GM19395 (cell line): ENCODE measurements around the gene BOK.

Experiments
- ATAC-seq: cut with Tn5 transposase; IDR thresholded peaks from one replicate; pipeline ENCODE4 v1.9.1; 2021; ENCODE audit warnings: mild to moderate bottlenecking, moderate library complexity; ENCODE audit not compliant: unreplicated experiment

Gene BOK

DNA sequence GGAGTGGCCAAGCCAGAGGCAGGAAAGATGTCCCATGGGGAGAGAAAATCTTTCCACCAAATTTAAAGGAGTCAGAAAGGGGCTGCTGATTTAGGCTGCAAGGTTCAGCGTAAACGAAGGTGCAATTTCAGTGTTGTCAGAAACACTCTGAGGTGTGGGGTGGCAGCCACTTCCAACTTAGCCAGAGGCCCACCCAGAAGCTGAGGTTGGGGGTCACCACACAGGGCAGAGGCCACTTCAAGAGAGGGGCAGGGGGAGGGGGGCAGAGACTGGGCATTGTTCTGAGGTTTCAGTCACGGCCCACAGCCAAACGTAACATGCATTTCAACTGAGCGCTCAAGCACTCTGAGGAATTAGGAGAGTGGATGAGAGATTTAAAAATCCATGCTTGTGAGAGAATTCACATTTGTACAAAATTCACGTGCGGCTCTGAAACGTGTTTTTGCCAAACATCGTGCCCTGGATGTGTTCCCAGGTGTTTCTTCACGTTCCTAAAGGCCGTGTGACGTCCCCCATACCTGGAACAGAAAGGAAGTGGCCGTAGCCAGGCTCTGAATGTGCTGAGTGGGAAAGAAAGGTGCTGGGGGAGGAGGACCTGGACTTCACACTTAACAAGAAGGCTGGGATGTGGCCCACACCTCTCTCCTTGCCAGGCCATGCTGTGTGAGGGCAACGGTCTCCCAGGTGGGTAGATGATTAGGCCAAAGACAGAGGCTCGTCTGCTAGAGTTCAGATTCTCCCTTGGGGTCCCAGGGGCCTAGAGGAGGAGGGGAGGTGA is 19.5 kb upstream of the BOK start:
- ATAC-seq, result no peak

DNA sequence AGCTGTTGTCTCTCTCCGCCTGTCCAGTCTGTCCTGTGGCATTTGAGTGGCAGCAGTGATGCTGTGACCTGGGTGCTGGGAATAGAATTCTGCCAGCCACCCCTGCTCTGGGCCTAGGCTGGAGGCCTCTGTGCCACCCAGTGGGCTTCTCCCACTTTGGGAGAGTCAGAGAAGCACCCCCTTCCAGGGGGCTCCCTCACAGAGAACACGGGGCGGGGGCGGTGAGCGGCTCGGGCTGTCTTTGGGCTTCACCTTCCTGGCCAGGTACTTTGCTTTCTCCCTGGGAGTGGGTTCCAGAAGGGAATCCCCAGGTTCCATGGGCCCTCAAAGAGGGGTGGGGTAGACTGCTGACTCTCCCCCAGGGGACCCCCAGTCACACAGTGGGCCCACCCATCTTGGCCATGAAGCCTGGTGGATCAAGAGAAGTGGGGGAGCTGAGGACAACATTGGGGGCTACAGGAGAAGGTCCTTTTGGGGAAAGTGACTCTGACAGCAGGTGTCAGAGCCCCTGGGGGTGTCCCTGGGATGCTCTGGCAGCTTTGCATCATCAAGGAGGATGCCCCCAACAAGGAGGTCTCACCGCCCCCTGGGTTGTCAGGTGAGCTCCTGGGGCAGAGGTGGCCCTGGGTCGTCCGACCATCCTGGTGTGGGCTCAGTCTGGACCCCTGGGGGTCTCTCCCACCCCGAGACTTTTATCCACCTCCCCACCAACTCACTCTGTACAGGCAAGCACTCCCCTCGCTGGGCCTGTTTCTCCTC is 18.8 kb upstream of the BOK start:
- no peak for ATAC-seq

DNA sequence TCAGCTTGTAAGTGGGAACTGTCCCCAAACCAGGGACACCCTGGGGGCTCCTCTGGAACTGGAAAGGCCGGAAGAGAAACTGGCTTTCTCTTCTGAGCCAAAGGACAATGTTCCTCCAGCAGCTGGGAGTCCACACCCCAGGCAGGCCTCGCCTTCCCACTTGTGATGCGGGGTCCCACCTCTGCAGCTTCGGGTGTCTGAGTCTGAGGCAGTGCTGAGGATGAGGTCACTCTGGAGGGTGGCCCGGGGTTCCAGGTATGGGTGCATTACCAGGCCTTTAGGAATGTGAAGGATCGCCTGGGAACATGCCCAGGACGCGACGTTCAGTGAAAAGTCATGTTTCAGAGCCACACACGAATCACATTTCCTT is 18.2 kb upstream of the BOK start:
- ATAC-seq, result no peak

DNA sequence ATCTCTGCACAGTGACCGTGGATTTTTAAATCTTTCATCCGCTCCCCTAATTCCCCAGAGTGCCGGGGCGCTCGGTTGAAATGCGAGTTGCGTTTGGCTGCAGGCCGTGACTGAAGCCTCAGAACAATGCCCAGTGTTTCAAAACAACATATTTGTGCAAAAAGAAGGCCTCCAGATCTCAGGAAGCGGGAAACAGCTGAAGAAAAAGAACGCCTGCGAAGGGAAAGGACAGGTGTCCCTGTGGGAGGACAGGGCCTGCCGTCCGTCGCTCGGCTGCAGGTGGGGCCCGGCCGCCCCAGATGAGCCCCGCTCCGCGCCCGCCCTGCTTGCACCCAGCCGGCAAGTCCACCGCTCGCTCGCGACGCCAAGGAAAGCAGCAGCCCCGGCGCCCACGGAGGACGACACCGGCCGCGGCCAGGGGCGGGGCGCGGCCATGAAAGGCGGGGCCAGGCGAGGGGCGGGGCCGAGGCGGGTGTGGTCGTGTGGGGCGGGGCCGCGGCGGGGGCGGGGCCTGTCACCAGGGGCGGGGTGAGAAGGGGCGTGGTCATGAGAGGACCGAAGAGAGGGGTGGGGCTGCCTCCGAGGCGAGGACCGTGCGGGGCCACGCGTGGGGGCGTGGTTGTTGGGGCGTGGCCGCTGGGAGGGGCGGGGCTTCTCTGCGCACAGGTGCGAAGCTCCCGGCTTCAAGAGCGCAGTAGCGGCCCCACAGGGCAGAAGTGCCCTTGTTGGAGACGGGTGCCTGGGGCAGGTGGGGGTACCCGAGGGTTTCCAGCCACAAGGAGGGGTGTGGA is 17.6 kb upstream of the BOK start:
- ATAC-seq, result no peak

DNA sequence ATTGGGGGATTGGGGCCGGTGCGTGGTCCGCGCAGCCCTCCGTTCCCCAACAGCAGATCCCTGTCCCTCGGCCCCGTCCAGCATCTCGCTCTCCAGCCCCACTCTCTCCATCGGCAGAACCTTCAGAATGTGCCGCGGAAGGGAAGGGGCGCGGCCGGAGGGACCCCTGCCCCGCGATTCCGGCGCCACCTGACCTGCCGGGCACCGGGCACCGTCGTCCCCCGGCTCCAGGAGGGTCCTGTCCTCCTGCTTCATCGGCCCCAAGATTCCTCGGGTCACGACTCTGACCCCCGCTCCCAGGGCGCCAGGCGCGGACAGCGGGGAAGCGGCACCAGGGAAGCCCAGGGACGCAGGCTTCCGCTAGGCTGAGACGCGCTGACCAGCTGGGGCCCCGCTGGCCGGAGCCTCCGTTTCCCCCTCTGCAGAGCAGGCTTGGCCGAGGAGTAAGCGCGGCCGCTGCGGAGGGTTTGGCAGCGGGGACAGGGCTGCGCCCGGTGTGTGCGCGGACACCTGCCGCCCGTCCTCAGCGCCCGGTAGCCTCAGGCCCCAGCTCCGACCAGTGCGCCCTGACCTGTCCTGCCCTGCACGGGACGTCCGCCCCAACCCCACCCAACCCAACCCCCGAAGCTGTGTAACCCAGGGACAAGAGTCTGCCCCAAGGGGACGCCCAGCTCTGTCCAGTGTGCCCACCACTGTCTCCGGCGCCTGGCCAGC is 16.8 kb upstream of the BOK start:
- no peak for ATAC-seq

DNA sequence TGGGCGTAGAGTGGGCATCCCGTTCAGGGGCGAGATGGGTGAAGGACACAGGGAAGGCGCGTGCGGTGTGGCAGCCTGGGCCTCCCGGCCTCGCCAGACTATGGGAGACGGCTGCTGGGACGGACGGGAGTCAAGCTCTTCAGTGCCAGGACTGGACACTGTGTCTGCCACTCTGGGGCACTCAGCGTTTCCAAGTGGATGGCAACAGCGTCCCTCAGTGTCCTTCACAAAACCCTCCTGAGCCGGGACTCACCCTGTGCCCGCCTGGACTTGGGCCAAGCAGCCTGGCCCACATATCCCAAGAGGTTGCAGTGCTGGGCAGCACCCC is 16.3 kb upstream of the BOK start:
- ATAC-seq, result no peak

DNA sequence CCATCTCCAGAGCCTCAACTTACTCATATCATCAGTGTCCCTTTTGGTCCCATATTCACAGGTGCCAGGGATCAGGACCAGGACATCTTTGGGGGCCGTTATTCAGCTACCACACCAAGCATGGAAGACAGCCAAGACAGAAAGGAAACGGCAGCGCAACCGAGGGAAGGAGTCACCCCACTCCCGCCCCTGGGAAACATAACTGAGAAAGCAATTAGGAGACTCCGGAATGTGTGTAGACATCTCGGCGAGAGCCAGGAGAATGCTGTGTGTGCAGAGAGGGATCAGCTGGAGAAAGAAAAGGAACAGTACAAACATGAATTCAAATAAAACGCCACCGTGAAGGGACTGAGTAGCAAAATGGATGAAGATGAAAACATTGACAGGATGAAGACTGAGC is 13.4 kb upstream of the BOK start:
- ATAC-seq, result no peak

DNA sequence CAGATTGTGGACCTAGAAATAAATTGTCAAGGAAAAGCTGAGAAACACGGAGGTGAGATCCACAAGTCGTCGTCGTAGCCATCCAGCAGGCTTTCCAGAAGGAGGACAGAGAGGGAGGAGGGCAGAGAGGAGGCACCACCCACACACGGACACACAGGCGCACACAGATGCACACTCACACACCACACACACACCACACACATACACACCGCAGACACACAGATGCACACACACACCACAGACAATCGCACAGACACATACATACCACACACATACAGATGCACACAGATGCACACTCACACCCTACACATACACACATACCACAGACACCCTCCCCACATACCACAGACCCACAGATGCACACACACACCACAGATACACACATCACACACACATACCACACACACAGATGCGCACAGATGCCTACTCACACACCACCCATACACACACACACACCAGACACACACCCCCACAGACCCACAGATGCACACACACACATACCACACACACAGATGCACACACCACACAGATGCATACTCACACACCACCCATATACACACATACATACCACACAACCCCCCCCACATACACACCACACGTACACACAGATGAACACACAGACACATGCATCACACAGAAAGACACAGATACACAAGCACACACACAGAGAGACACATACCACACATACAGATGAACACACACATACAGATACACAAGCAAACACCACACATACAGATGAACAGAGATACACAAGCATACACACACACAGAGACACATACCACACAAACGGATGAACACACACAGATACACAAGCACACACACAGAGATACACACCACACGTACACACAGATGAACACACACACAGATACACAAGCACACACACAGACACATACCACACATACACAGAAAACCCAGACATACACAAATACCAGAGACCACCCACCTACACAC is 12.7 kb upstream of the BOK start:
- ATAC-seq, result no peak

DNA sequence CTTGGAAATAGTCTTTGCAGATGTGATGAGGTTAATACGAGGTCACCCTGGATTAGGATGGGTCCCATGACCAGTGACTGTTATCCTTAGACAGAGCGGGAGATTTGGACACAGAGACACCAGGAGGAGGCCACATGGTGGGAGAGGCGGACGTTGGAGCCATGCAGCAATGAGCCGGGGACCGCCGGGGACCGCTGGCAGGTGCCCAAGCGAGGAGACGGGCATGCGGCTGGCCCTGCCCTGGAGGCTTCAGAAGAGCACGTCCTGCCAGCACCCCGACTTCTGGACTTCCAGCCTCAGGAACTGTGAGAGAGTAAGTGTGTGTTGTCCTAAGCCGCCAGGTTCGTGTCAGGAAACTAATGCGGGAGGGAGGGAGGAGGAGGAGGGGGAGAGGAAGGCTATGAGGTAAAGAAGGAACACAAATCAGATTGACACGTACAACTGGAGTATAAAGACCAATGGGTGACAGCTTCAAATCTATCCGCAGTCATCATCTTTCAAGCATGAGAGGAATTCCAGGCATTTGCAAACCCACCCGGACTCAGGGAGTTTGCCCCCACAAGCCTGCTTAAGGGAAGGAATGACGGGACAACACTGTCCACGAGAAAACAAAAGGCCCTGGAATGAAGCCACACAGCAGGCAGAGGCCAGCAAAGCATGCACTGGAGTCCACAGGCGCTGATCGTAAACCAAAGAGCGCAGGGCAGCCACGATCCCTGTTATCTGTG is 11.6 kb upstream of the BOK start:
- ATAC-seq, result no peak

DNA sequence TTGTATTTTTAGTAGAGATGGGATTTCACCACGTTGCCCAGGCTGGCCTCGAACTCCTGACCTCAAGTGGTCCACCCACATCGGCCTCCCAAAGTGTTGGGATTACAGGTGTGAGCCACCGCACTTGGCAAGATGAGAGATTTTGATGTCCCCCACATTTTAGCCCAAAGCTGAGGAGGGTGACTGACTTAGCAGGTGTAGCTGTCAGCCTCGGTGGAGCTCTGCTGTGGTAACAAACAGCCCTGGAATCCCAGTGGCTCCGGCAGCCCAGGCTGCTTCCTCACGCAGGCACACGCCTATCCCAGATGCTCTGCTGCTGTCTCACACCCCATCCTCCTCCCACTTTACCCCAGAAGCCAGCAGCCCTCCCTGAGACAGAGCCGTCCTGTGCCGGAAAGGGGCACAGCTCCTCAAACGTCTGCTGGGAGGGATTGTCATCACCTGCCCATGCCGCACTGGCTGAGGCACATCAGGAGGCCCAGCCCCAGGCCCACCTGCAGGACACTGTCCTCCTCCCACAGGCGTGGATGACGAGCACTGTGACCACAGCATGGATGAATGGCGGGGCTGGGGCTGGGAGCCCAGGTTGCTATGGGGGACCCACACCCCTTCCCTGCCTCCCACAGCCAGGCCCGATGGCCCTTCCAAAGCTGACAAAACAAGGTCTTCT is 10.6 kb upstream of the BOK start:
- no peak for ATAC-seq

DNA sequence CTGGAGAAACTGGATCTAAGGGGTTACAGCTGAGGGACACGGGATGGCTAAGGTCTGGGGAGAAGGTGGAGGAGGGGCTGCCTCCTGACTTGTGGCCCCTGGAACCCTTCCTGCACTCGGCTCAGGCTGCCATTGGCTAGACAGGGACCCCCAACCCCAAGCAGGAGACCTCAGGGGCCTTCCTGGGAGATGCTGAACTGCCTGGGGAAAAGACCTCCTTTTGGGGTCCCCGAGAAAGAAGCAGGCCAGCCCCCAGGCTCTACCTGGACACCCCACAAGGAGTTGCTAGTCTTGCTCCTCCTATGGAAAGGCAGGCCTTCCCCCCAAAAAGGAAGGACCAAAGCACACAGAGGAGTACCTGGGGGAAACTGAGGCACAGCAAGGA is 10.1 kb upstream of the BOK start:
- no peak for ATAC-seq

DNA sequence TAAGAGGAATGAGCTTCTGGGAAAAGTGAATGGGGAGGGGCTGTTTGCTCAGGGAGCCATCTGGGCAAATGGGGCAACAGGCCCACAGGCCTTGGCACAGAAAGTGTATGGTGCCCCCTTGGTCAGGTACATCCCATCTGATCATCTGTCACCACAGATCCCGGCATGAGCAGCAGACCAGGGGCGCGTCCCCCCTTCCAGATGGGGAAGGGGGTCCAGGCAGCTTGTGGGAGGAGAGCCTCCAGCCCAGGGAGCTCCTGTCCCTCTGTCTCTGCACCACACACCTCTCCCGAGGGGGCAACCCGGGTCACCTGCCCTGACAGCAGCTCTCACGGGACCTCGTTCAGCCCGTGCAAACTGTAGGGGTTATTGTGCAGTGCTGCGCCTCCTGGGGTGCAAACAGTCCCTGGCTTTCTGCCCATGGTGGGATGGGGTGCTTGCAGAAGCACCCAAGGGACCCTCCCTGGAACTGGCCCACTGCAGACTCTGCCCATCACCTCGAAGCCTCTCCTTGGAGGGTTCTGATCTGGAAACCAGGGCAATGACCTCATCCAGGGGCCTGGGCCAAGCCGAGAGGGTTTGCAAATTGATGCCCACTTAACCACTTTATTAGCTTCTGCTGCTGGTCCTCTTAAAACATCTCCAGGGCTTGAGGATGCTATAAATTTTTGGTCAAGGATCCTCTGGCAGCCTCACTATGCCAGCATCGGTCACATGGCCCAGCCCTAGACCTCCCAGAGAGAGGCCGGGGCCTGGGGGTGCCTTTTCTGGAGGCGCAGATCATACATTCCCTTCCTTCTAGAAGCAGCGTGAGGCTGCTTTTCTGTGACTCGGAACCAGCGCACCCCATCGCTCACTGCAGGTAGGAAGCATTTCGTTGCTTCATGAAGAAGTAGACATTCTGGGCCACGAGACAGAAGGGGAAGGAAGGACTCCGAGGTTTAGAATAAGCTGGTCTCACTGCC is 7.6 kb upstream of the BOK start:
- no peak for ATAC-seq

DNA sequence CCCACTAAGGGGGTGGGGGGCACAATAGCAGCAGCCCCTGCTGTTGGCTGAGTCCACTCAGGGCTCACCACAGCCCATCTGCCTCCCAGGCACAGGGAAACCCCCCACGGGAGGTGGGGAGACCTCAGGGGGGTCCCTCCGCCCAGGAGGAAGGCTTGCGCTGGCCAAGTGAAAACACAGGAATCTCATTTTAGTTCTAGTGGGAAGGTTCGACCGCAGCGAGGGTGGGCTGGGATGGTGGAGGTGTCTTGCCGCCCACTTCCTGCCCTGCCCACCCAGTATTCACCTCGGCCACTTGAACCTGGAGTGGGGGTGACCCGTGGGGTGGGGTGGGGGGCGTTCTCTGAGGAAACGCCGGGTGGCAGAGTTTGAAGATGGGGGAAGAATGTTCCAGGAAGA is 6.9 kb upstream of the BOK start:
- ATAC-seq, result no peak

DNA sequence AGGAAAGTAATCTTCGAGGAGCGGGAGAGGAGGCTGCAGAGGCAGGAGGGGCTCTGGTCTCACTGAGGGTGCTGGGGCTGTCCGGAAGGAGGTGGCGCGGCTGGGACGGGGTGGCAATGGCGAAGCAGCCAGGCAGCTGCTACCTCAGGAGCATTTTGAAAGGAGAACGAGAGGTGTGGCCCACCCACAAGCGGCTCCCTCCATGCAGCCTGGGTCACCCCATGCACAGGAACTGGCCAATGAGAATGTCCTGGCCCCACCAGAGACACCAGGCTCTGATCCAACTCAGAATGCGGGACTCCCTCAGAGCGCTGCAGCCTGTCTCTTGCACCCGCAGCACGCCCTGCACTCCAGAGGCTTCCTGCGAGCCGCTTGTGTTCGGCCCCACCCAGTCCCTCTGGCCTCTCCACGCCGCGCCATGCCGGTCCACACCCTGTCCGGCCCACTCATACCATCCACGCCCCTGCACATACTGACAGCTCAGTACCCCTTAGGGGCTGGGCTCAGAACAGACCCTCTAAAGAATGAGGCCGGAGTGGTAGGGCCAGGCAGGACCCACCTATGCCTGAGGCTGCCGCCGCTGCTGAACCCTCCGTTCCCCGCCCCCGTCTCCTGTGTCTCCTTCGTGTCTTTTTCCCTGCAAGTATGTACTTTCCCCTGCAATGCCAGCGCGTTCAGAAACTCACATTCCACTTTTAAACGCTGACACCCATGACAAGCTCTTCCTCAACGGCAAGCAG is 6.4 kb upstream of the BOK start:
- no peak for ATAC-seq

DNA sequence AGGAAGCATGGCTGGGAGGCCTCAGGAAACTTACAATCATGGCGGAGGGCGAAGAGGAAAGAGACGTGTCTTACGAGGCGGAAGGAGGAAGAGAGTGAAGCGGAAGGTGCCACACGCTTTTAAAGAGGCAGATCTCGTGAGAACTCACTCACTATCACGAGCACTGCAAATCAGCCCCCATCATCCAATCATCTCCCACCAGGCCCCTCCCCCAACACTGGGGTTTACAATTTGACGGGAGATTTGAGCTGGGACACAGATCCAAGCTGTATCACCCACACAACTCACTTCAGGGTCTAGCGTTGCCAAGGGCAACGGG is 5.1 kb upstream of the BOK start:
- no peak for ATAC-seq

DNA sequence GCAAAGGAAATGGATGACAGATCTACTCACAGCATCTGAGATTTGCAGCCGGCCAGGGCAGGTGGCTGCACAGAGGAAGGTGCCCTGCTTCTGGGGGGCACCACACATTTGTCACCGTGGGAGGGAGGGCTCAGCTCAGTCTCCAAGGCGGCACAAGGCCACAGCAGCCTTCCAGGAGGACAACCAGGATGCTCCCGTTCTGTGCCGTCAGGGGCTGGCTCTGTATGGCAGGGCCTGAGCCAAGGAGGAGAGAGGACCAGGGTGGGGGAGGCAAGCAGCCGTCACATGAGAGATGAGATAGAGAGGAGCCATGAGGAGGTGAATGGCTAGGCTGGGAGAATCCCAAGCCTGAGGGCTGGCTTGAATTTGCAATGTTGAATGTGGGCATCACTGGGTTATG is 4.6 kb upstream of the BOK start:
- no peak for ATAC-seq

DNA sequence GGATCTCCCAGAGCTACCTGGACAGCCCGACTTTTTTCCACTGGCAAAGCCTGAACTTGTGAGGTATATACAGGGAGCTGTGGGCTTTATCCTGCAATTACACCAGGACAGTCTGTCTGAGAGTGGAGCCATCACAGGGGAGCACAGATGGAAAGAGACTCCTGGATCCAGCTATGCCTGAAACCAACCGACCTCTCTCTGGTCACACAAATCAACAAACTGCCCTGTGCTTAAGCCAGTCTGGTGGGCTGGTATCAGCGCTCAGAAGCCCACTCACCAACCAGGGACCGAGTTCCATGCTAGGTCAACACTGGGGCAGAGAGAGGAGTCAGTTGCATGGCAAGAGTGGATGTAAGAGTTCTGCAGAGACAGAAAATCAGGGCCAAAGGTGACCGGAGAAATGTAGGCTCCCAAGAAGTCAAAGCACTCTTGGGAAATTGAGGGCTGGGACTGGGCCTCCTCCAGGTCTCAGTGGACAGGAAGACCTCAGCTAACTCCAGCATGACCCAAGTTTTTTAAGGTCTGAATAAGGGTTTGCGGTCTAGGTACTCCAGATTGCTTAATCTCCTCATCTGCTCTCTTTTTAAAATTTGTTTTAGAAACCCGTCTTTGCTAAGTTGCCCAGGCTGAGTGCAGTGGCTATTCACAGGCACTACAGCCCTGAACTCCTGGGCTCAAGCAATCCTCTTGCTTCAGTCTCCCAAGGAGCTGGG is 3.8 kb upstream of the BOK start:
- ATAC-seq, result no peak
